SK-N-SH (cell line): Measurements from ENCODE around the gene PTCH2. TPM values are rescaled to one million over a fixed set of nuclear protein-coding genes. Genes with fewer than 3 reads are reported as not detected.

ENCODE experiments used
- CTCF ChIA-PET: fragments of 300-600, 350-600 bp; formaldehyde crosslinking; extraction: SDS; loops from one replicate; lab custom pipeline; 2021; lab: Yijun Ruan, JAX
- POLR2A ChIA-PET: fragments of 350-600 bp; sonication (Branson Sonifier 250); formaldehyde crosslinking; extraction: SDS; loops from one replicate; lab custom pipeline; 2020; ENCODE audit warnings: antibody characterized with exemption, inconsistent platforms; lab: Yijun Ruan, JAX
- DNase-seq: peaks from one replicate; pipeline ENCODE4 v3.0.0; 2012
- H2AFZ ChIP-seq: fragments of 200-600 bp; sonication (generic); 2 replicates; pipeline ENCODE4 v1.8.1; 2016; ENCODE audit warnings: antibody characterized with exemption, mild to moderate bottlenecking, low read depth
- H3F3A ChIP-seq: fragments of 200-600 bp; sonication (generic); replicated peaks from 2 replicates; pipeline ENCODE3; 2016; ENCODE audit warnings: antibody characterized with exemption, mild to moderate bottlenecking; ENCODE audit not compliant: insufficient read depth
- H3K27ac ChIP-seq, 2 experiments: fragments of 200-500 bp in 1 of 2; fragments of 200-600 bp in 1 of 2; sonication (Bioruptor generic) in 1 of 2; sonication (generic), shearing (Covaris generic) in 1 of 2; 2 replicates each; pipeline versions ENCODE4 v1.5.1 to v1.6.1; 2014 to 2016; ENCODE audit warnings: low read depth in 2 of 2, inconsistent platforms in 1 of 2, low read length in 1 of 2, mild to moderate bottlenecking in 1 of 2, mixed read lengths in 1 of 2
- H3K27me3 ChIP-seq: fragments of 200-600 bp; sonication (generic), shearing (Covaris generic); 2 replicates; pipeline ENCODE4 v1.6.1; 2016; ENCODE audit warnings: mixed run types; ENCODE audit not compliant: insufficient read depth
- H3K36me3 ChIP-seq, 2 experiments: fragments of 200-500 bp in 1 of 2; fragments of 200-600 bp in 1 of 2; sonication (Bioruptor generic) in 1 of 2; sonication (generic) in 1 of 2; replicated peaks in 1 of 2; 2 replicates each; pipeline versions ENCODE3 to v1.5.1; 2014 to 2016; ENCODE audit warnings: low read length in 1 of 2, mild to moderate bottlenecking in 1 of 2; ENCODE audit not compliant: insufficient read depth in 2 of 2, control insufficient read depth in 1 of 2
- H3K4me1 ChIP-seq, 2 experiments: fragments of 200-500 bp in 1 of 2; fragments of 200-600 bp in 1 of 2; sonication (Bioruptor generic) in 1 of 2; sonication (generic), shearing (Covaris generic) in 1 of 2; 2 replicates each; pipeline versions ENCODE4 v1.5.1 to v1.6.1; 2014 to 2016; ENCODE audit warnings: low read depth in 1 of 2, low read length in 1 of 2, mixed run types in 1 of 2; ENCODE audit not compliant: insufficient read depth in 2 of 2, control insufficient read depth in 1 of 2
- H3K4me2 ChIP-seq: fragments of 200-600 bp; sonication (generic), shearing (Covaris generic); 2 replicates; pipeline ENCODE4 v1.6.1; 2017; ENCODE audit warnings: mixed run types
- H3K4me3 ChIP-seq, 2 experiments: fragments of 200-500 bp in 1 of 2; fragments of 200-600 bp in 1 of 2; sonication (Bioruptor generic) in 1 of 2; sonication (generic), shearing (Covaris generic) in 1 of 2; 2 replicates each; pipeline versions ENCODE4 v1.5.1 to v1.8.1; 2014 to 2016; ENCODE audit warnings: low read depth in 2 of 2, inconsistent platforms in 1 of 2, low read length in 1 of 2, mild to moderate bottlenecking in 1 of 2, mixed read lengths in 1 of 2, moderate library complexity in 1 of 2
- H3K79me2 ChIP-seq: fragments of 200-600 bp; sonication (generic); 2 replicates; pipeline ENCODE4 v1.8.1; 2017; ENCODE audit warnings: mild to moderate bottlenecking; ENCODE audit not compliant: insufficient read depth
- H3K9ac ChIP-seq: fragments of 200-600 bp; sonication (generic); 2 replicates; pipeline ENCODE4 v1.6.1; 2017; ENCODE audit warnings: mixed run types
- H3K9me2 ChIP-seq: fragments of 200-600 bp; sonication (generic); 2 replicates; pipeline ENCODE4 v1.6.1; 2017; ENCODE audit warnings: mixed run types
- H3K9me3 ChIP-seq: fragments of 200-600 bp; sonication (generic); 2 replicates; pipeline ENCODE4 v1.6.1; 2017; ENCODE audit warnings: mixed run types, mild to moderate bottlenecking, moderate library complexity
- H4K20me1 ChIP-seq: fragments of 200-600 bp; sonication (generic); 2 replicates; pipeline ENCODE4 v1.6.1; 2017; ENCODE audit warnings: mild to moderate bottlenecking, mixed run types; ENCODE audit not compliant: insufficient read depth
- CHD2 ChIP-seq: fragments of 150-350 bp; IDR thresholded peaks from 2 replicates; pipeline ENCODE4 v1.6.1; 2018; ENCODE audit warnings: low read length; ENCODE audit not compliant: partially characterized antibody
- ELF1 ChIP-seq: IDR thresholded peaks from 2 replicates; pipeline ENCODE4 v1.4.0; 2012
- FOSL2 ChIP-seq: IDR thresholded peaks from 2 replicates; pipeline ENCODE4 v1.4.0; 2012; ENCODE audit warnings: low read depth, mild to moderate bottlenecking, moderate library complexity, borderline replicate concordance
- FOXM1 ChIP-seq: IDR thresholded peaks from 2 replicates; pipeline ENCODE4 v1.4.0; 2012; ENCODE audit warnings: low read depth, mild to moderate bottlenecking
- GABPA ChIP-seq: IDR thresholded peaks from 2 replicates; pipeline ENCODE4 v1.4.0; 2012; ENCODE audit warnings: low read depth, mild to moderate bottlenecking
- GATA2 ChIP-seq: sonication (generic); formaldehyde crosslinking; IDR thresholded peaks from 2 replicates; pipeline ENCODE4 v1.5.0; 2020; ENCODE audit warnings: mild to moderate bottlenecking, missing genetic modification reagents
- JUND ChIP-seq: IDR thresholded peaks from 2 replicates; pipeline ENCODE4 v1.4.0; 2012
- MXI1 ChIP-seq: IDR thresholded peaks from 2 replicates; pipeline ENCODE4 v1.6.1; 2012; ENCODE audit warnings: mild to moderate bottlenecking, low read depth, low read length, improper control_type of control experiment
- NFIC ChIP-seq: IDR thresholded peaks from 2 replicates; pipeline ENCODE4 v1.4.0; 2012; ENCODE audit warnings: borderline replicate concordance
- NRF1 ChIP-seq: IDR thresholded peaks from 2 replicates; pipeline ENCODE4 v1.6.1; 2012; ENCODE audit warnings: low read depth, mild to moderate bottlenecking, low read length
- RAD21 ChIP-seq: IDR thresholded peaks from 2 replicates; pipeline ENCODE4 v1.6.1; 2012; ENCODE audit warnings: mild to moderate bottlenecking, low read length
- RCOR1 ChIP-seq: fragments of 150-350 bp; IDR thresholded peaks from 2 replicates; pipeline ENCODE4 v1.6.1; 2017; ENCODE audit warnings: antibody characterized with exemption, low read length
- RFX5 ChIP-seq: IDR thresholded peaks from 2 replicates; pipeline ENCODE4 v1.6.1; 2012; ENCODE audit warnings: mild to moderate bottlenecking, improper control_type of control experiment, low read length
- RXRA ChIP-seq: IDR thresholded peaks from 2 replicates; pipeline ENCODE4 v1.4.0; 2012; ENCODE audit warnings: low read depth, mild to moderate bottlenecking, borderline replicate concordance
- SIN3A ChIP-seq: IDR thresholded peaks from 2 replicates; pipeline ENCODE4 v1.6.1; 2012; ENCODE audit warnings: low read depth, mild to moderate bottlenecking, low read length, moderate library complexity, borderline replicate concordance
- TCF12 ChIP-seq: IDR thresholded peaks from 2 replicates; pipeline ENCODE4 v1.4.0; 2012
- WGBS: methylation state at CpG from one replicate; pipeline ENCODE4 v1.1.6; 2017; ENCODE audit warnings: low lambda C conversion rate; 5-methylcytosine and 5-hydroxymethylcytosine counted together
- polyA plus RNA-seq, 3 experiments: library from polyadenylated mRNA; depleted of rRNA; stranded (reverse); fragments of >200 nt; gene quantifications; 2 replicates each; pipeline ENCODE4 v1.2.3, GENCODE V29; 2012
- TF ChIP-seq, protein P1 (sequence below): IDR thresholded peaks from 2 replicates; pipeline ENCODE4 v1.4.0; 2012; ENCODE audit warnings: low read depth
- TF ChIP-seq, protein P2 (sequence below): IDR thresholded peaks from 2 replicates; pipeline ENCODE4 v1.4.0; 2012; ENCODE audit warnings: low read depth, borderline replicate concordance
- TF ChIP-seq, protein P3 (sequence below): fragments of 200-600 bp; sonication (generic); IDR thresholded peaks from 2 replicates; pipeline ENCODE4 v1.6.1; 2017; ENCODE audit warnings: antibody characterized with exemption, mild to moderate bottlenecking, moderate library complexity
- TF ChIP-seq, protein P4 (sequence below): fragments of 150-350 bp; IDR thresholded peaks from 2 replicates; pipeline ENCODE4 v1.6.1; 2017; ENCODE audit warnings: antibody characterized with exemption, low read length, low read depth, borderline replicate concordance

Gene PTCH2
- polyA plus RNA-seq, 1 of the 3 experiments (the other 2 are of a cell fraction), result 1.2 TPM

DNA sequence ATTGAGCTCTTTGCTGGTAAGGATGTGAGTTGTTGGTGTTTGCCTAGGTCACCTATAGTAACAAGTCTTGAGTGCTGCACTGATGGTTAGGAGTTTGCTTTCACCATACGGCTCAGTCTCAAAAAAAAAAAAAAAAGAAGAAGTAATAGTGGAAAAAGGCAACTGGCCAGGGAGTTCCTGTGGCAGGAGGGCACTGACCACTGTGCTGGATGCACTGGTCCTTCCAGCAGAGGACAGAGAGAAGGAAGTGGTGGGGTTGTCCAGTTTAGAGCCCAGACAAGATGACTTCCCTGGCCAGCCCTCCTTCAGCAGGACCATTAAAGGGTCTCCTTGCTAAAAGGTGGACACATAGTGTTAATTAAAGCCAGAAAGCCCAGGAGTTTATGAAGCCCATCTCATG lies 11.9 kb upstream of the PTCH2 start:
- ChIA-PET CTCF (interaction anchor here (0.7 kb wide), 1 partner anchor 1621 kb away, joined by 3 read pairs; no protein-coding TSS in a partner anchor), POLR2A (no interaction called here)
- WGBS, result 100% methylated on average over 1 of the region's 1 CpG

DNA sequence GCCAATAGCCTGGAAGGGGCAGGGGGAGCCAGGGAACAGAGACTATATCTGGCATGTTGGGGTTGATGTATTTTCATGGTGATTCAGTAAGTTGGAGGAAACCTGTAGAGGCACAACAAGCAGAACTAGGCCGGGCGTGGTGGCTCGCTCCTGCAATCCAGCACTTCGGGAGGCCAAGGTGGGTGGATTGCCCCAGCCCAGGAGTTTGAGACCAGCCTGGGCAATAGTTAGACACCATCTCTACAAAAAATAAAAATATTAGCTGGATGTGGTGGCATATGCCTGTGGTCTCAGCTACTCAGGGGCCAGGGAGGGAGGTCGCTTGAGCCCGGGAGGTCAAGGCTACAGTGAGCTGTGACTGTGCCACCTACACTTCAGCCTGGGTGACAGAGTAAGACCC lies 10.1 kb upstream of the PTCH2 start:
- no peaks in the 10 kb centered on the region for H3K9me3 ChIP-seq
- POLR2A ChIA-PET, result no interaction called here

More for the DNA sequence above, 11.9 kb upstream of the PTCH2 start:
- Histone ChIP-seq H3F3A (no peaks in the 10 kb centered on the region), H3K4me2 (no peak overlapping the region), H3K9me3 (no peaks in the 10 kb centered on the region), H3K9me2 (no peaks in the 10 kb centered on the region), H3K4me1 (no peaks in the 10 kb centered on the region), H3K9ac (no peak overlapping the region), H2AFZ (no peak overlapping the region), H3K79me2 (no peaks in the 10 kb centered on the region), H3K36me3 (no peaks in the 10 kb centered on the region), H3K4me3 (no peak overlapping the region), H3K27ac (no peak overlapping the region)
- no peak for DNase-seq
- TF ChIP-seq RAD21 (no peak), RFX5 (no peak), FOXM1 (no peak), RCOR1 (no peak), GATA2 (CRISPR knock-in tag) (no peak), GABPA (no peak), NRF1 (no peak), MXI1 (no peak), TCF12 (no peak), JUND (no peak), ELF1 (no peak), CHD2 (no peak), RXRA (no peak), FOSL2 (no peak), NFIC (no peak)
- TF ChIP-seq, protein P1, sequence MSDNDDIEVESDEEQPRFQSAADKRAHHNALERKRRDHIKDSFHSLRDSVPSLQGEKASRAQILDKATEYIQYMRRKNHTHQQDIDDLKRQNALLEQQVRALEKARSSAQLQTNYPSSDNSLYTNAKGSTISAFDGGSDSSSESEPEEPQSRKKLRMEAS, result no peak
- TF ChIP-seq, protein P2, sequence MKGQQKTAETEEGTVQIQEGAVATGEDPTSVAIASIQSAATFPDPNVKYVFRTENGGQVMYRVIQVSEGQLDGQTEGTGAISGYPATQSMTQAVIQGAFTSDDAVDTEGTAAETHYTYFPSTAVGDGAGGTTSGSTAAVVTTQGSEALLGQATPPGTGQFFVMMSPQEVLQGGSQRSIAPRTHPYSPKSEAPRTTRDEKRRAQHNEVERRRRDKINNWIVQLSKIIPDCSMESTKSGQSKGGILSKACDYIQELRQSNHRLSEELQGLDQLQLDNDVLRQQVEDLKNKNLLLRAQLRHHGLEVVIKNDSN, result no peak
- TF ChIP-seq, protein P3, sequence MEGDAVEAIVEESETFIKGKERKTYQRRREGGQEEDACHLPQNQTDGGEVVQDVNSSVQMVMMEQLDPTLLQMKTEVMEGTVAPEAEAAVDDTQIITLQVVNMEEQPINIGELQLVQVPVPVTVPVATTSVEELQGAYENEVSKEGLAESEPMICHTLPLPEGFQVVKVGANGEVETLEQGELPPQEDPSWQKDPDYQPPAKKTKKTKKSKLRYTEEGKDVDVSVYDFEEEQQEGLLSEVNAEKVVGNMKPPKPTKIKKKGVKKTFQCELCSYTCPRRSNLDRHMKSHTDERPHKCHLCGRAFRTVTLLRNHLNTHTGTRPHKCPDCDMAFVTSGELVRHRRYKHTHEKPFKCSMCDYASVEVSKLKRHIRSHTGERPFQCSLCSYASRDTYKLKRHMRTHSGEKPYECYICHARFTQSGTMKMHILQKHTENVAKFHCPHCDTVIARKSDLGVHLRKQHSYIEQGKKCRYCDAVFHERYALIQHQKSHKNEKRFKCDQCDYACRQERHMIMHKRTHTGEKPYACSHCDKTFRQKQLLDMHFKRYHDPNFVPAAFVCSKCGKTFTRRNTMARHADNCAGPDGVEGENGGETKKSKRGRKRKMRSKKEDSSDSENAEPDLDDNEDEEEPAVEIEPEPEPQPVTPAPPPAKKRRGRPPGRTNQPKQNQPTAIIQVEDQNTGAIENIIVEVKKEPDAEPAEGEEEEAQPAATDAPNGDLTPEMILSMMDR, result no peak
- TF ChIP-seq, protein P4, sequence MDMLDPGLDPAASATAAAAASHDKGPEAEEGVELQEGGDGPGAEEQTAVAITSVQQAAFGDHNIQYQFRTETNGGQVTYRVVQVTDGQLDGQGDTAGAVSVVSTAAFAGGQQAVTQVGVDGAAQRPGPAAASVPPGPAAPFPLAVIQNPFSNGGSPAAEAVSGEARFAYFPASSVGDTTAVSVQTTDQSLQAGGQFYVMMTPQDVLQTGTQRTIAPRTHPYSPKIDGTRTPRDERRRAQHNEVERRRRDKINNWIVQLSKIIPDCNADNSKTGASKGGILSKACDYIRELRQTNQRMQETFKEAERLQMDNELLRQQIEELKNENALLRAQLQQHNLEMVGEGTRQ, result no peak
- TF ChIP-seq, all 33 proteins: peak for 0
- Histone ChIP-seq H3K27me3 (no peaks in the 10 kb centered on the region), H4K20me1 (no peaks in the 10 kb centered on the region)

More for the DNA sequence above, 10.1 kb upstream of the PTCH2 start:
- 99% methylated on average over 6 of the region's 6 CpGs for WGBS
- H4K20me1 ChIP-seq, result no peaks in the 10 kb centered on the region
- H3K36me3 ChIP-seq, result no peaks in the 10 kb centered on the region
- no peaks in the 10 kb centered on the region for H3F3A ChIP-seq
- H3K4me1 ChIP-seq, result no peaks in the 10 kb centered on the region
- no peaks in the 10 kb centered on the region for H3K9me2 ChIP-seq
- TF ChIP-seq RXRA (no peak), SIN3A (no peak), MXI1 (no peak)
- CTCF ChIA-PET, result no interaction called here
- H3K4me2 ChIP-seq, result no peak overlapping the region
- no peak for DNase-seq
- H3K4me3 ChIP-seq, result no peak overlapping the region
- H3K9ac ChIP-seq, result no peak overlapping the region
- H3K27me3 ChIP-seq, result no peaks in the 10 kb centered on the region
- no peaks in the 10 kb centered on the region for H3K79me2 ChIP-seq
- no peak overlapping the region for H2AFZ ChIP-seq
- no peak overlapping the region for H3K27ac ChIP-seq
